H9 (cell line): ENCODE results near the gene SLC13A1. TPM values are rescaled to one million over a fixed set of nuclear protein-coding genes. Genes with fewer than 3 reads are reported as not detected.

Source experiments
- DNase-seq: peaks from one replicate; pipeline ENCODE4 v3.0.0-alpha.2; 2017
- H2AFZ ChIP-seq: one replicate; pipeline ENCODE4 v1.6.1; 2013; ENCODE audit warnings: mild to moderate bottlenecking, low read length, control low read depth, moderate library complexity
- H2AK5ac ChIP-seq: 2 replicates; pipeline ENCODE4 v1.6.1; 2013; ENCODE audit warnings: low read length, control low read depth, mixed read lengths; ENCODE audit not compliant: insufficient read length
- H2BK120ac ChIP-seq: one replicate; pipeline ENCODE4 v1.6.1; 2013; ENCODE audit warnings: low read depth, mild to moderate bottlenecking, low read length, control low read depth, inconsistent platforms; ENCODE audit not compliant: poor library complexity, severe bottlenecking
- H2BK12ac ChIP-seq: 2 replicates; pipeline ENCODE4 v1.6.1; 2013; ENCODE audit warnings: low read length, control low read depth, mixed read lengths, low read depth; ENCODE audit not compliant: insufficient read length
- H2BK15ac ChIP-seq: 2 replicates; pipeline ENCODE4 v1.6.1; 2013; ENCODE audit warnings: low read depth, low read length, control low read depth
- H2BK20ac ChIP-seq: one replicate; pipeline ENCODE4 v1.6.1; 2013; ENCODE audit warnings: low read depth, mild to moderate bottlenecking, low read length, control low read depth, inconsistent platforms; ENCODE audit not compliant: poor library complexity, severe bottlenecking
- H2BK5ac ChIP-seq: 2 replicates; pipeline ENCODE4 v1.6.1; 2013; ENCODE audit warnings: low read length, control low read depth, mixed read lengths; ENCODE audit not compliant: insufficient read length
- H3K14ac ChIP-seq: 2 replicates; pipeline ENCODE4 v1.6.1; 2013; ENCODE audit warnings: low read length, control low read depth; ENCODE audit not compliant: insufficient read depth
- H3K18ac ChIP-seq: 2 replicates; pipeline ENCODE4 v1.6.1; 2013; ENCODE audit warnings: low read depth, mild to moderate bottlenecking, mixed read lengths, low read length, control low read depth; ENCODE audit not compliant: insufficient read length
- H3K23ac ChIP-seq: 2 replicates; pipeline ENCODE4 v1.6.1; 2013; ENCODE audit warnings: low read length, control low read depth, mixed read lengths, low read depth; ENCODE audit not compliant: insufficient read length
- H3K23me2 ChIP-seq: 2 replicates; pipeline ENCODE4 v1.6.1; 2013; ENCODE audit warnings: low read depth, mild to moderate bottlenecking, mixed read lengths, low read length, control low read depth; ENCODE audit not compliant: insufficient read length, poor library complexity, severe bottlenecking
- H3K27ac ChIP-seq: 2 replicates; pipeline ENCODE4 v1.5.1; 2013; ENCODE audit warnings: low read length, control low read depth, mixed read lengths, low read depth; ENCODE audit not compliant: insufficient read length
- H3K27me3 ChIP-seq: 2 replicates; pipeline ENCODE4 v1.6.1; 2013; ENCODE audit warnings: low read length, control low read depth, inconsistent platforms; ENCODE audit not compliant: insufficient read depth
- H3K4ac ChIP-seq: 2 replicates; pipeline ENCODE4 v1.6.1; 2013; ENCODE audit warnings: low read depth, mild to moderate bottlenecking, control low read depth, inconsistent platforms, low read length, moderate library complexity
- H3K4me1 ChIP-seq: 2 replicates; pipeline ENCODE4 v1.6.1; 2013; ENCODE audit warnings: low read length, control low read depth, inconsistent platforms; ENCODE audit not compliant: insufficient read depth
- H3K4me2 ChIP-seq: 2 replicates; pipeline ENCODE4 v1.6.1; 2013; ENCODE audit warnings: low read length, control low read depth, mixed read lengths; ENCODE audit not compliant: insufficient read length, insufficient read depth
- H3K56ac ChIP-seq: 2 replicates; pipeline ENCODE4 v1.6.1; 2013; ENCODE audit warnings: low read depth, mild to moderate bottlenecking, mixed read lengths, low read length, control low read depth; ENCODE audit not compliant: insufficient read length
- H3K79me1 ChIP-seq: 2 replicates; pipeline ENCODE4 v1.6.1; 2013; ENCODE audit warnings: low read depth, mild to moderate bottlenecking, moderate library complexity, low read length, control low read depth, inconsistent platforms; ENCODE audit not compliant: insufficient read depth, poor library complexity, severe bottlenecking
- H3K79me2 ChIP-seq: 2 replicates; pipeline ENCODE4 v1.6.1; 2013; ENCODE audit warnings: low read length, control low read depth, inconsistent platforms; ENCODE audit not compliant: insufficient read depth
- H3K9ac ChIP-seq: 2 replicates; pipeline ENCODE4 v1.6.1; 2013; ENCODE audit warnings: low read length, control low read depth, mixed read lengths; ENCODE audit not compliant: insufficient read length; ENCODE audit errors: extremely low read depth
- H3K9me3 ChIP-seq: one replicate; pipeline ENCODE4 v1.6.1; 2013; ENCODE audit warnings: low read depth, low read length, inconsistent platforms; ENCODE audit not compliant: control insufficient read depth
- H3T11ph ChIP-seq: one replicate; pipeline ENCODE4 v1.6.1; 2013; ENCODE audit warnings: mild to moderate bottlenecking, low read length, control low read depth, inconsistent platforms
- H4K20me1 ChIP-seq: one replicate; pipeline ENCODE4 v1.6.1; 2013; ENCODE audit not compliant: control insufficient read depth, insufficient read length, insufficient read depth
- H4K5ac ChIP-seq: 2 replicates; pipeline ENCODE4 v1.6.1; 2013; ENCODE audit warnings: low read depth, mild to moderate bottlenecking, mixed read lengths, low read length, control low read depth; ENCODE audit not compliant: insufficient read length
- H4K8ac ChIP-seq: replicated peaks from 2 replicates; pipeline ENCODE4 v1.6.1; 2013; ENCODE audit warnings: low read length, control low read depth, mixed read lengths, low read depth; ENCODE audit not compliant: insufficient read length
- H4K91ac ChIP-seq: 2 replicates; pipeline ENCODE4 v1.6.1; 2013; ENCODE audit warnings: low read depth, mild to moderate bottlenecking, moderate library complexity, mixed read lengths, low read length, control low read depth; ENCODE audit not compliant: insufficient read length
- H3K27ac Mint-ChIP-seq, 3 experiments: 2 replicates in 2 of 3; 3 replicates in 1 of 3; pipeline ENCODE4 v1.8.0; 2020 to 2021; ENCODE audit warnings: mixed read lengths in 3 of 3, mild to moderate bottlenecking in 1 of 3, moderate library complexity in 1 of 3
- H3K27me3 Mint-ChIP-seq: 2 replicates; pipeline ENCODE4 v1.8.0; 2021; ENCODE audit warnings: low read depth, mild to moderate bottlenecking, moderate library complexity, mixed read lengths
- H3K36me3 Mint-ChIP-seq, 3 experiments: 2 replicates in 2 of 3; 3 replicates in 1 of 3; pipeline ENCODE4 v1.8.0; 2020 to 2021; ENCODE audit warnings: low read depth in 3 of 3, mixed read lengths in 3 of 3; ENCODE audit not compliant: insufficient read depth in 1 of 3
- H3K4me1 Mint-ChIP-seq, 2 experiments: 2 replicates each; pipeline ENCODE4 v1.8.0; 2020; ENCODE audit warnings: mixed read lengths in 2 of 2
- H3K4me3 Mint-ChIP-seq, 2 experiments: 2 replicates in 1 of 2; 3 replicates in 1 of 2; pipeline ENCODE4 v1.8.0; 2020 to 2021; ENCODE audit warnings: mild to moderate bottlenecking in 2 of 2, mixed read lengths in 2 of 2, moderate library complexity in 1 of 2
- H3K9me3 Mint-ChIP-seq, 2 experiments: 2 replicates in 1 of 2; 3 replicates in 1 of 2; pipeline ENCODE4 v1.8.0; 2020; ENCODE audit warnings: mild to moderate bottlenecking in 2 of 2, mixed read lengths in 2 of 2, moderate library complexity in 1 of 2
- CTCF ChIP-seq: fragments of 200-600 bp; sonication (generic); conservative IDR thresholded peaks from 3 replicates; pipeline ENCODE4 v1.8.0; 2021; ENCODE audit warnings: antibody characterized with exemption, mild to moderate bottlenecking
- WGBS: extraction: QIAGEN DNeasy Blood & Tissue Kit; methylation state at CpG from one replicate; pipeline ENCODE4 v1.1.7; 2013; ENCODE audit warnings: missing lambda C conversion rate, low lambda C conversion rate, mixed read lengths; ENCODE audit not compliant: insufficient read length; ENCODE audit errors: extremely low coverage; 5-methylcytosine and 5-hydroxymethylcytosine counted together
- total RNA-seq: library from RNA; stranded (reverse); gene quantifications from 2 replicates; pipeline ENCODE4 v1.2.1, GENCODE V29; 2021

The SLC13A1 gene
- total RNA-seq, 1 experiment from 2014 or later = not detected

DNA sequence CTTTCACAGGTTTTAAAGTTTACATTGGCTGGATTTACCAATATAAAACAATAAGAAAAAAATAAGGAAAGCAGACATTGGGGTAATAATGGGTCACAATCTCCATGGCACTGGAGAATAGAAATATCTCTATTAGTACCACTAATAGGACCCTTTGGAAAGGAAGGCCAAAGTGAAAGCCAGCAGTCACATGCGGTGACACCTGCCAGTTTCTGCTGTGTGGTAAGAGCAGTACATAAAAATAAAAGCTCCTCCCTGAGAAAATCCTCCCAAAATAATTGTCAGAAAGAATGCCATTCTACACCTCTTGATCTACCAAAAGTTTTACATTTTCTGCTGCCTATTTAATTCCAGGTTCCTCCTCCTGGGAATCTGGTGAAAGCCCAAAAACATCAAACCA is 30.4 kb upstream of the SLC13A1 start:
- no peak overlapping the region for H4K5ac ChIP-seq
- Mint-ChIP-seq H3K27ac (no peak overlapping the region), H3K4me1 (peaks cover 23 to 25% of the 10 kb centered on the region in 2 experiments), H3K36me3 (peaks cover 3 to 4% (median 3%) of the 10 kb centered on the region in 3 experiments; a peak in 5 of 7 replicates), H3K9me3 (peaks cover 0 to 10% of the 10 kb centered on the region in 2 experiments; a peak in 3 of 5 replicates), H3K27me3 (no peaks in the 10 kb centered on the region; the same call in 1 of the 2 replicates), H3K4me3 (no peak overlapping the region)
- no peak overlapping the region for H3T11ph ChIP-seq
- no peak overlapping the region for H3K4me2 ChIP-seq
- no peak overlapping the region for H2AK5ac ChIP-seq
- no peak overlapping the region for H3K18ac ChIP-seq
- no peaks in the 10 kb centered on the region for H3K9me3 ChIP-seq
- H2AFZ ChIP-seq = no peak overlapping the region
- no peak overlapping the region for H3K4ac ChIP-seq
- no peak for DNase-seq
- no peak overlapping the region for H2BK15ac ChIP-seq
- H4K8ac ChIP-seq = no peak overlapping the region
- no peak overlapping the region for H2BK120ac ChIP-seq
- no peak overlapping the region for H2BK20ac ChIP-seq
- no peaks in the 10 kb centered on the region for H3K4me1 ChIP-seq
- H3K79me2 ChIP-seq = no peaks in the 10 kb centered on the region
- H3K27me3 ChIP-seq = no peaks in the 10 kb centered on the region
- H2BK12ac ChIP-seq = no peak overlapping the region
- no peak overlapping the region for H2BK5ac ChIP-seq
- no CpG with 5 or more reads among the region's 1 CpG for WGBS
- H4K20me1 ChIP-seq = no peaks in the 10 kb centered on the region
- no peak overlapping the region for H4K91ac ChIP-seq
- no peak for TF ChIP-seq CTCF
- no peaks in the 10 kb centered on the region for H3K79me1 ChIP-seq
- H3K23ac ChIP-seq = no peak overlapping the region
- H3K27ac ChIP-seq = no peak overlapping the region
- no peak overlapping the region for H3K56ac ChIP-seq
- no peaks in the 10 kb centered on the region for H3K23me2 ChIP-seq
- no peak overlapping the region for H3K14ac ChIP-seq
- no peak overlapping the region for H3K9ac ChIP-seq
